ENCODE results near the gene RXRG. TPM values are rescaled to one million over a fixed set of nuclear protein-coding genes. Genes with fewer than 3 reads are reported as not detected.

The RXRG gene
- total and polyA plus RNA-seq, 2 of the 8 experiments (the other 6 are each of a cell fraction or from before 2014, with no cell fraction given): not detected

DNA sequence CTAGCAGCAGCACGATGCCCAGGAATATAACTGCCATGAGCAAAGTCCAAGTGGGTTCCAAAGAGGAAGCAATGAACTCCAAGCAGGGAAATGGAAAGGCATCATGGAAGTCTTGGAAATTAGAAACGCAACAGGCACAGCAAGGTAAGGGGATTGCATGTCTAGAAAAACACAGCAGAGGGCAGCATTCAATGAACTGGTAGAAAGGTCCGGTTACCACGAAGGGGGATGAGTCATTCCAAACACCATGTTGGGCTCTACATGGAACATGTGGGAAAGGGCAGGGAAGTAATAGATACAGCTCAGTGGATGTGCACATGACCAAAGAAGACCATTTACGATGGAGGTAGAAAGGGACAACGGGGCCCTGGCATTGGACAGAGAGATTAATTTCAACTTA, 36.4 kb downstream of the RXRG start (continued):
- TF ChIP-seq JUN (IDR thresholded peaks at IDR 0.05; ENCODE audit: low read depth, low read length): peak; percentile 75
- TF ChIP-seq RNF2 (IDR thresholded peaks at IDR 0.05; ENCODE audit: borderline replicate concordance, low read depth, low read length, missing control alignments, poor library complexity, severe bottlenecking): no peak
- peak; percentile 34; the same call in 1 of the 2 replicates for TF ChIP-seq MAX (IDR thresholded peaks at IDR 0.05)
- no peak for TF ChIP-seq TAF7 (optimal IDR thresholded peaks at IDR 0.05; ENCODE audit: borderline replicate concordance, low read depth, low read length)
- no peak for TF ChIP-seq NRF1 (IDR thresholded peaks at IDR 0.05; ENCODE audit: low read depth, low read length)
- no peak for TF ChIP-seq POLR2AphosphoS5 (IDR thresholded peaks at IDR 0.05; ENCODE audit: low read depth, low read length)
- TF ChIP-seq CTCF (IDR thresholded peaks at IDR 0.05; ENCODE audit: control extremely low read depth in 1 of 3, insufficient read depth in 1 of 3, low read depth in 1 of 3, low read length in 3 of 3): peak; percentile 30 to 87 (median 65)
- no peak for TF ChIP-seq TEAD4 (IDR thresholded peaks at IDR 0.05; ENCODE audit: low read depth, low read length)
- no peak for TF ChIP-seq ASH2L (IDR thresholded peaks at IDR 0.05; ENCODE audit: low read length)
- TF ChIP-seq SIX5 (IDR thresholded peaks at IDR 0.05; ENCODE audit: low read depth, low read length): no peak
- TF ChIP-seq PHF8 (conservative IDR thresholded peaks at IDR 0.05; ENCODE audit: low read depth, low read length): no peak
- TF ChIP-seq SIRT6 (IDR thresholded peaks at IDR 0.05; ENCODE audit: low read length): no peak
- no peak for TF ChIP-seq CTBP2 (IDR thresholded peaks at IDR 0.05; ENCODE audit: borderline replicate concordance, insufficient read depth, insufficient read length, low read length)
- peak; percentile 73 to 82 for TF ChIP-seq RAD21 (IDR thresholded peaks at IDR 0.05 in 1 of 2, conservative IDR thresholded peaks at IDR 0.05 in 1 of 2; ENCODE audit: low read depth in 2 of 2, low read length in 2 of 2)
- TF ChIP-seq, protein P1, sequence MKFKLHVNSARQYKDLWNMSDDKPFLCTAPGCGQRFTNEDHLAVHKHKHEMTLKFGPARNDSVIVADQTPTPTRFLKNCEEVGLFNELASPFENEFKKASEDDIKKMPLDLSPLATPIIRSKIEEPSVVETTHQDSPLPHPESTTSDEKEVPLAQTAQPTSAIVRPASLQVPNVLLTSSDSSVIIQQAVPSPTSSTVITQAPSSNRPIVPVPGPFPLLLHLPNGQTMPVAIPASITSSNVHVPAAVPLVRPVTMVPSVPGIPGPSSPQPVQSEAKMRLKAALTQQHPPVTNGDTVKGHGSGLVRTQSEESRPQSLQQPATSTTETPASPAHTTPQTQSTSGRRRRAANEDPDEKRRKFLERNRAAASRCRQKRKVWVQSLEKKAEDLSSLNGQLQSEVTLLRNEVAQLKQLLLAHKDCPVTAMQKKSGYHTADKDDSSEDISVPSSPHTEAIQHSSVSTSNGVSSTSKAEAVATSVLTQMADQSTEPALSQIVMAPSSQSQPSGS (IDR thresholded peaks at IDR 0.05; ENCODE audit: low read length): no peak
- TF ChIP-seq JUND (IDR thresholded peaks at IDR 0.05; ENCODE audit: low read length): peak; percentile 97
- no peak for TF ChIP-seq E2F6 (IDR thresholded peaks at IDR 0.05)
